Left ventricle myocardium superior (tissue), 1 donor: ENCODE data around the gene SCGB1D1. TPM values are rescaled to one million over a fixed set of nuclear protein-coding genes. Genes with fewer than 3 reads are reported as not detected.
"Not testable (repeated sequence)": the region's sequence is repeated elsewhere in the genome, so short reads cannot be mapped to it uniquely, and the experiment has no call there.

Experiments used
- ATAC-seq: fragments of 200-7000 bp; cut with Tn5 transposase; one replicate; pipeline ENCODE4 v1.9.1; 2020; ENCODE audit warnings: mild to moderate bottlenecking, moderate library complexity
- DNase-seq: peaks from one replicate; pipeline ENCODE4 v3.0.0-alpha.2; 2020
- intact Hi-C: fragments of 100-400 bp; cut with micrococcal nuclease; formaldehyde crosslinking; loops from one replicate; pipeline ENCODE4 v1.11.0; 2022
- total RNA-seq: library from RNA; stranded (reverse); fragmentation: NEBNext Ultra II Directional; extraction: Animal tissue kit (Norgen Biotek cat#: 25700); gene quantifications from one replicate; pipeline ENCODE4 v1.2.1, GENCODE V29; 2021
- donor health status: DM: no; HTN: yes; CAD: no; lungs with severe emphysema.

The SCGB1D1 gene
- total RNA-seq, 1 donor from 2014 or later = not detected

DNA sequence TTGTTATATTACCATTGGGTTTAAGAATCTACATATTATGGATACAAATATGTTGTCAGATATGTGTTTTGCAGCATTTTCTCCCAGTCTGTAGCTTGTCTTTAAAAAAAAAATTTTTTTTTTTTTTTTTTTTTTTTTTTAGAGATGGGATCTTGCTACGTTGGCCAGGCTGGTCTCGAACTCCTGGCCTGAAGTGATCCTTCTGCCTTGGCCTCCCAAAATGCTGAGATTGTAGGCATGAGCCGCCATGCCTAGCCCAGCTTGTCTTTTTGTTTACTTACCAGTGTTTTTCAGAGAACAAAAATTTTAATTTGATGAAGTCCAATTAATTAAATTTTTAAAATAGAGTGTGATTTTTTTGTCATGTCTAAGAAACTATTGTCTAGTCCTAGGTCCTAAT lies 36.4 kb upstream of the SCGB1D1 start:
- no peak for DNase-seq
- intact Hi-C loops = no loop called here
- ATAC-seq = no peak

DNA sequence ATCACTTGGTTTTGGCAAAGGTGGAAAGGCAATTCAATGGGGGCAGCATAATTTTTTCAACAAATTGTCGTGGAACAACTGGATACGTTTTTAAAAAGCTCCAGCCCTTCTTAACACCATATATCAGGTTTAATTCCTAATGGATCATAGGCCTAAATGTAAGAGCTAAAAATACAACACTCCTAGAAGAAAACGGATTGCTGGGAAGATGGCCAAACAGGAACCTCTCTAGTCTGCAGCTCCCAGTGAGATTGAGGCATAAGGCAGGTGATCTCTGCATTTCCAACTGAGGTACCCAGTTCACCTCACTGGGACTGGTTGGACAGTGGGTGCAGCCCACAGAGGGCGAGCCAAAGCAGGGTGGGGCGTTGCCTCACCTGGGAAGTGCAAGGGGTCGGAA lies 32.4 kb upstream of the SCGB1D1 start:
- no peak for DNase-seq
- peak; percentile 46 for ATAC-seq
- intact Hi-C loops = no loop called here

DNA sequence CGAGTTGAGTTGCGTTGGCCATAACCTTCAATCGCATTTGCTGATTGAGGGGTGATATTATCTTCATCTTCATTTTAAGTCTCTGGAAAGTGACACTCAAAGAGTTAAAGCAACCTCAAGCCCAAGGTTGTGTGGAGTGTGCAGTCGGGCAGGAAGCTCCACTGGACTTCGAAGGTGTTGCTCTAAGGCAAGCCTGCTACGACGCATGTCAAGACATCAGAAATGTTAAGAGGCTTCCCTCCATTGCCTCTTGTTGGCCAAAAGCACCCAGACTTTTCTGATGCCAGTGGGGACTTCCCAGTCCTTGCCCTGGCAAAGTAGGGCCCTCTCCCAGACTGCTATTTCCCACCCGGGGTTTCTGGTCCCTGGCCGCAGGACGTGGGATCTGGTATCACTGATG lies 23.6 kb upstream of the SCGB1D1 start:
- intact Hi-C loops = no loop called here
- ATAC-seq (no peak), DNase-seq (no peak)

DNA sequence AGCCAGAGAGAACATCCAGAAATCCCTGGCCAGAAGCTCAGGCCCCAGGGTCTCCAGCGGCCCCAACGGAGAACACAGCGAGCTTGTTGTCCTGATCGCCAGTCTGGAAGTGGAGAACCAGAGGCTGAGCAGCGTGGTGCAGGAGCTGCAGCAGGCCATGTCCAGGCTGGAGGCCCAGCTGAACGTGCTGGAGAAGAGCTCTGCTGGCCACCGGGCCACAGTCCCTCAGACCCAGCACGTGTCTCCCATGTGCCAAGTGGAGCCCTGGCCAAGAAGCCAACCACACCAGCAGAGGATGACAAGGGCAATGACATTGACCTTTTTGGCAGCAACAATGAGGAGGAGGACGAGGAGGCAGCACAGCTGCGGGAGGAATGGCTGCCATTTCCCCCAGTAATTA lies 20.6 kb upstream of the SCGB1D1 start:
- peak; percentile 75 for ATAC-seq
- intact Hi-C loops = no loop called here
- DNase-seq = peak; percentile 52

DNA sequence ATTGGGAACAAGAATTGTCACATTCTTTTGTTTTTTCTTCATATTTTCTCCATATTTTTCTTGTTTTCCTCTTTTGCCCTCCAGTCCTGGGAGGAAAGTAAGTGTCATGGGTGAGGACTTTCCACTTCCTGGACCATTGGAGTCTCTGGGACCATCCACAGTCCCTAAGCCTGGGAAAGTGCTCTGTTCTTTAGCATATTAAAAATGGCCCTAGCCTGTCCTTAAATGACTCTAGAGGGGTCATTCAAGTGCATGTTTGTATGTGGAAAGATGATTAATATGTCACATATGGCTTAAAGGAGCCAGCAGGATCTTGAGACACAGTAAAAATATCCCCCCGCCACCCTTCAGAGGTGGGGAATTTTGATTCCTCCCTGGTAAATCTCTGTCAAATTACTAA lies 20.1 kb upstream of the SCGB1D1 start:
- intact Hi-C loops = loop anchor here (5.0 kb wide), 1 partner anchor 142 kb away; no protein-coding TSS in a partner anchor

DNA sequence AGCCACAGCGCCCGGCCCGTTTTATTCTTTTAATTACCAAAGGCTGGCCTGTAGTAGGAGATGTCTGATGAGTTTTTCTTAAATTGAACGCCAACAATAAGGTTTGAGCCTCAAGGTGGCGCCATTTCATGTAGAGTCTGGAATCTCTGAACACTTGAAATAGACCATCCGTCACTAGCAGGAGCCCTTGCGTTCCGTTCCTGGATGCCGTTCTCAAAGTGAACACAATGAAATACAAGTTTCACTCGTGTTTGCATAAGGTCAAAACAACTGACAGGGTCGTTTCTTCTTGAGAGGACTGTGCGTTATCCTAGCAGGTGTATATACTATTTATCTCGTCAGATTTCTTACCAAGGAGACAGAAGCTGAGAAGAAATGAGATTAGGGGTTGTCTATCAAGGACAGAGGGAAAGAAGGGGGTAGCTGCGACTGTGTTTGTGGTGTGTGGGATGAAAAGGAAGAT lies 18.7 kb upstream of the SCGB1D1 start:
- intact Hi-C loops = loop anchor here (5.0 kb wide), 1 partner anchor 141 kb away; no protein-coding TSS in a partner anchor

More for the DNA sequence above, 20.1 kb upstream of the SCGB1D1 start:
- DNase-seq = no peak
- peak; percentile 70 for ATAC-seq

DNA sequence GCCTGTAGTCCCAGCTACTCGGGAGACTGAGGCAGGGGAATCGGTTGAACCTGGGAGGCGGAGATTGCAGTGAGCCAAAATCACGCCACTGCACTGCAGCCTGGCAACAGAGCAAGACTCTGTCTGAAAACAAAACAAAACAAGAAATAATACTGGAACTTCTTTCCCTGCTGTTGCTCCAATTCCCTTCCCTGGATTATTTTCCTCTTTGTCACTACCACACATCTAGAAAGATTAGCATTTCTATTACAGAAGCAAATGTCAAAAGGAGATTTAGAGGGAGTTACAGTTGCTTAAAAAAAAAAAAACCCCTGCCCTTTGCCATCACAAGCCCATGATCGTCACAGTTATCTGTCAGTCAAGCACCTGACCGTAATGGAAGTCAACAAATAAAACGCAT lies 17.7 kb upstream of the SCGB1D1 start:
- ATAC-seq (no peak), DNase-seq (no peak)
- intact Hi-C loops = loop anchor here (5.0 kb wide), 1 partner anchor 140 kb away; no protein-coding TSS in a partner anchor

More for the DNA sequence above, 18.7 kb upstream of the SCGB1D1 start:
- peak; percentile 68 for DNase-seq
- ATAC-seq = peak; percentile 78

DNA sequence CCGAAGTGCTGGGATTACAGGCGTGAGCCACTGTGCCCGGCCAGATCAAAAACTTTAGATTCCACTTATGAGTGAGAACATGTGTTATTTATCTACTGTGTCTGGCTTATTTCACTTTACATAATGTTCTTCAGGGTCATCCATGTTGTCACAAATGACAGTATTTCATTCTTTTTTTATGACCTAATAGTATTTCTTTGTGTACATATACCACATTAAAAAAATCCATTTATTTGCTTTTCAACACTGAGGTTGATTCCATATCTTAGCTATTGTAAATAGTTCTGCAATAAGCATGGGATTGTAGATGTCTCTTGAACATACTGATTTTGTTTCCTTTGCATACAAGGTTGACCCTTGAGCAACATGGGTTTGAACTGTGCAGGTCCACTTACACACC lies 13.2 kb upstream of the SCGB1D1 start:
- DNase-seq (no peak), ATAC-seq (no peak)
- intact Hi-C loops = no loop called here

DNA sequence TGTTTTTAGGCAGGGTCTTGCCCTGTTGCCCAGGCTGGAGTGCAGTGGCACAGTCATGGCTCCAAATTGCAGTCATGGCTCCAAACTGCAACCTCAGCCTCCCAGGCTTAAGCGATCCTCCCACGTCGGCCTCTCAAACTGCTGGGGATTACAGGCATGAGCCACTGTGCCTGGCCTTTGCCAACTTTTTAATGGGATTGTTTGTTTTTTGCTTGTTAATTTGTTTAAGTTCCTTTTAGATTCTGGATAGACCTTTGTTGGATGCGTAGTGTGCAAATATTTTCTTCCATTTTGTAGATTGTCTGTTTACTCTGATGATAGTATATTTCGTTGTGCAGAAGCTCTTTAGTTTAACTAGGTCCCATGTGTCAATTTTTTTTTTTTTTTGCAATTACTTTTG lies 10.0 kb upstream of the SCGB1D1 start:
- no peak for ATAC-seq
- intact Hi-C loops = no loop called here
- no peak for DNase-seq

DNA sequence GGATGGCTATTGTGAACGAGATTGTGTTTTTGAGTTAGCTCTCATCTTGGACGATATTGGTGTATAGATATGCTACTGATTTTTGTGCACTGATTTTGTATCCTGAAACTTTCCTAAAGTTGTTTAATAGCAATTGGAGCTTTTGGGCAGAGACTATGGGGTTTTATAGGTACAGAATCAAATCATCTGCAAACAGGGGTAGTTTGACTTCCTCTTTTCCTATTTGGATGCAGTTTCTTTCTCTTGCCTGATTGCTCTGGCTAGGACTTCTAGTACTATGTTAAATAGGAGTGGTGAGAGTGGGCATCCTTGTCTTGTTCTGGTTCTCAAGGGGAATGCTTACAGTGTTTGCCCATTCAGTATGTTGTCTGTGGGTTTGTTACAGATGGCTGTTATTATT lies 8.9 kb upstream of the SCGB1D1 start:
- ATAC-seq = no peak
- DNase-seq = no peak
- intact Hi-C loops = no loop called here

DNA sequence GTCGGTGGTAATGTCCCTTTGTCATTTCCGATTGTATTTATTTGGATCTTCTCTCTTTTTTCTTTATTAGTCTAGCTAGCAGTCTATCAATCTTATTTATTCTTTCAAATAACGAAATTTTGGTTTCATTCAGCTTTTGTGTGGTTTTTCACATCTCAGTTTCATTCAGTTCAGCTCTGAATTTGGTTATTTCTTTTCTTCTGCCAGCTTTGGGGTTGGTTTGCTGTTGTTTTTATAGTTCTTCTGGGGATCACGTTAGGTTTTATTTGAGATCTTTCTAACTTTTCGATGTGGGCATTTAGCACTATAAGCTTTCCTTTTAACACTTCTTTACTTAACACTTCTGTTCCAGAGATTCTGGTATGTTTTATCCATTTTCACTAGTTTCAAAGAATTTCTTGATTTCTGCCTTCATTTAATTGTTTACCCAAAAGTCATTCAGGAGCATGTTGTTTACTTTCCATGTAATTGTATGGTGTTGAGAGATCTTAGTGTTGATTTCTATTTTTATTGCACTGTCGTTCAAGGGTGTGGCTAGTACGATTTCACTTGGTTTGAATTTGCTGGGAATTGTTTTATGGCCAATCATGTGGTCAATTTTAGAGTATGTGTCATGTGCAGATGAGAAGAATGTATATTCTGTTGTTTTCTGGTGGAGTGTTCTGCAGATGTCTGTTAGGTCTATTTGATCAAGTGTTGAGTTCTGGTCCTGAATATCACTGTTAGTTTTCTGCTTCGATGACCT lies 7.7 kb upstream of the SCGB1D1 start:
- ATAC-seq (no peak), DNase-seq (no peak)
- intact Hi-C loops = no loop called here

DNA sequence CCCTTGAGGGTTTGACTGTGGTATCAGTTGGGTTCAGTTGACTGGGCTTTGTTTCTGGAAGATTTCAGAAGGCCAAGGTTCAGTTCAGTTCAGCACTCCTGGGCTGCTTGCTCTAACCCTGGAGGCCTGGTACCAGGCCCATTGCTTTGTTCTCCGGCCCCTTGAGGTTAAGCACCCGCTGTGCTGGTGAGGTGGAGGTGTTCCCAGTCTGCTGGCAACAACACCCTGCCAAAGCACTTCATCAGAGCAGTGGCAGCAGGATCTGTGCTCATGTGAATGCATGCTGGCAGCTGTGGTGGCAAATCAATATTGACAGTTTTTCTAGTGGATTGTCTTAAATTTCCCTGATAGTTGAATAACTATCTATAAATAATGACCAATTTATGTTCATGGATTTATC lies 3.8 kb upstream of the SCGB1D1 start:
- peak; percentile 56 for DNase-seq
- intact Hi-C loops = no loop called here
- peak; percentile 96 for ATAC-seq

DNA sequence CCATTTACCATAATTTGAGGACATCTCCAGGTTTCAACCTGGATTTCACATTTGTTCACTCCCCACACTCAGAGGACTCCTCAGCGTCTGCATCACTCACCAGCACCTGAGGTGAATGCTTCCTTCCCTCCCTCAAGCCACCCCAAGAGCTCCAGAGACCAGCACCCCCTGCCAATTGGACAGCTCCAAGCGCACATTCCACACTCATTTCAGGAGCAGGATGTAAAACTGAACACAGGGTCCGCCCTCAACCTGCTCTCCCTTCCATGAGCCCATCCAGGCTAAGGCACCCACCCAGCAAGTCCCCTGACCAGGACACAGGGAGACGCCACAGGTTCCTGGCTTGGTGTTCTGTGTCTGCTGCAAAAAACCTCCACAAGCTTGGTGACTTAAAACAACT lies 3.9 kb downstream of the SCGB1D1 start:
- intact Hi-C loops = no loop called here
- no peak for ATAC-seq
- DNase-seq = no peak

DNA sequence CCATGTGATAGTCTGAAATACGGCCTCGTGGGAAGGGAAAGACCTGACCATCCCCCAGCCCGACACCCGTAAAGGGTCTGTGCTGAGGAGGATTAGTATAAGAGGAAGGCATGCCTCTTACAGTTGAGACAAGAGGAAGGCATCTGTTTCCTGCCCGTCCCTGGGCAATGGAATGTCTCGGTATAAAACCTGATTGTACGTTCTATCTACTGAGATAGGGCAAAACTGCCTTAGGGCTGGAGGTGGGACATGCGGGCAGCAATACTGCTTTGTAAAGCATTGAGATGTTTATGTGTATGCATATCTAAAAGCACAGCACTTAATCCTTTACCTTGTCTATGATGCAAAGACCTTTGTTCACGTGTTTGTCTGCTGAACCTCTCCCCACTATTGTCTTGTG lies 5.0 kb downstream of the SCGB1D1 start:
- intact Hi-C loops, ATAC-seq, DNase-seq: not testable (repeated sequence)

DNA sequence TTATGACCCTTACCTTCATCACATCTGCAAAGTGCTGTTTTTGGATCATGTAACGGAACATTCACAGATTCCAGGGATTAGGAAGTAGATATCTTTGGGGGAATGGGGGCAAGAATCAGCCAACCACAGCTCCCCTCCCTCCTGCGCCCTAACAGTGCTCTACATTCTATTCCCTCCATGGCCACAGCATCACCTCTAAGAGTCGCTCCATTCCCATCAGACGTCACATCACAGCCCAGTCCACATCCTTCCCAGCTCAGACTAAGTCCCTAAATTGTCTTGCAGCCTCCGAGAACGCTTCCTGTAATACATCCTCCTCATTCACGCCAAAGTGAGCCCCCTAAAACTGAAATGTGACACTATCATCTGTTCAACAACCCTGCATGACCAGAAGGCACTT lies 5.9 kb downstream of the SCGB1D1 start:
- intact Hi-C loops = no loop called here
- ATAC-seq = no peak

DNA sequence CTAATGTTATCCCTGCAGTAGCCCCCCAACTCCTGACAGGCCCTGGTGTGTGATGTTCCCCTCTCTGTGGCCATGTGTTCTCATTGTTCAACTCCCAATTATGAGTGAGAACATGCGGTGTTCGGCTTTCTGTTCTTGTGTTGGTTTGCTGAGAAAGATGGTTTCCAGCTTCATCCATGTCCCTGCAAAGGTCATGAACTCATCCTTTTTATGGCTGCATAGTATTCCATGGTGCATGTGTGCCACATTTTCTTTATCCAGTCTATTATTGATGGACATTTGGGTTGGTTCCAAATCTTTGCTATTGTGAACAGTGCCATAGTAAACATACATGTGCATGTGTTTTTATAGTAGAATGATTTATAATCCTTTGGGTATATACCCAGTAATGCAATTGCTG lies 7.4 kb downstream of the SCGB1D1 start:
- intact Hi-C loops, ATAC-seq: not testable (repeated sequence)

More for the DNA sequence above, 5.9 kb downstream of the SCGB1D1 start:
- no peak for DNase-seq

DNA sequence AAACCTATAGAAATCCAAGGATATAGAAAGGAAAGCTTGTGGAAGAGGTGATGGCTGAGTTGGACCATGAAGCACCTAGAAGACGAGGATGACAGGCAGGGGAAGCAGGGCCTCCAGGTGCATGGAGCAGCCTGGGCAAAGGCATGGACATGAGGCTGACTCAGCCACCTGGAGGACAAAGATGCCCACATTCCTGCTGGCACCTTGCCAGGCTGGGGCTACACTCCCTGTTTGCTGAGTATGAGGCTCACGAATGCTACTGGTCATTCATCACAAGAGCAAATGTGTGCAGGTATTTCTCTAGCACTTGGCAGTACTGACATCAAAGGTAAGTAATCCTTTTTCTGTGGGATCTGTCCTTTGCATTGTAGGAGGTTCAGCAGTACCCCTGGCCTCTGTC lies 11.4 kb downstream of the SCGB1D1 start:
- intact Hi-C loops = no loop called here
- no peak for ATAC-seq
- no peak for DNase-seq

More for the DNA sequence above, 7.4 kb downstream of the SCGB1D1 start:
- DNase-seq = not testable (repeated sequence)

DNA sequence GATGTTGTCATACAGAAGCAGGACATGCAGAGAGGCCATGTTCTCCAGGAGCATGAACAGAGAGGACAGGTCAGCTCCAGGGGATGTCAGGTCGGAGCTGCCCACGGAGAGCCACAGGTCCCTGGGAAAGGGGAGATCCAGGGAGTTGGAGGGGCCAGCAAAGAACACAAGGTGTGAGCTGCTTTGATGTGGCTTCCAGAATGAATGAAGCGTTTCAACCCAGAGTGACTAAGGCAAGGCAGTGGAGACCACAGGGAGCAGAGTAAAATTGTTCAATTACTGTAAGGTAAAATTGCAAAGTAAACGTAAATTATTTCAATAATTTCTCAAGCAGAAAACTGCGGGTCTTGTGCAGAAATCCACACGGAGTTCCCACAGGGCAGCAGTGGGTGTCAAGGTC lies 12.9 kb downstream of the SCGB1D1 start:
- intact Hi-C loops = no loop called here
- DNase-seq (no peak), ATAC-seq (no peak)

DNA sequence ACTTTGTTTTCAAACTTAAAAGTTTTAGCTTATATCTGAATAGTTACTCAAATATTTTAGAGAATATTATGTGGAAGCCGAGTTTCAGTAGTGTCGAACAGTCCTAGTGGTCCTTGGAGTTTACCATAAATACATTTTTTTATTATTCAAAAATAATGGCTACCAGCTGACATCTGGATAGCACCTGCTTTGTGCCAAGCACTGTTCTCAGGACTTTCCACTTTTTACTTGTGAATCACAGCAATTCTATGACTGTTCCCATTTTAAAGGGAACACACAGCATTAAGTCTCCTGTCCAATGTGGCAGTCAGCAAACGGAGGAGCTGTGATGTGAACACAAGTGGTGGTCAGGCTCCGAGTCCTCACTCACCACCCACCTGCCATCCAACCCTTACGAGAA lies 14.4 kb downstream of the SCGB1D1 start:
- ATAC-seq (no peak), DNase-seq (no peak)
- intact Hi-C loops = no loop called here

DNA sequence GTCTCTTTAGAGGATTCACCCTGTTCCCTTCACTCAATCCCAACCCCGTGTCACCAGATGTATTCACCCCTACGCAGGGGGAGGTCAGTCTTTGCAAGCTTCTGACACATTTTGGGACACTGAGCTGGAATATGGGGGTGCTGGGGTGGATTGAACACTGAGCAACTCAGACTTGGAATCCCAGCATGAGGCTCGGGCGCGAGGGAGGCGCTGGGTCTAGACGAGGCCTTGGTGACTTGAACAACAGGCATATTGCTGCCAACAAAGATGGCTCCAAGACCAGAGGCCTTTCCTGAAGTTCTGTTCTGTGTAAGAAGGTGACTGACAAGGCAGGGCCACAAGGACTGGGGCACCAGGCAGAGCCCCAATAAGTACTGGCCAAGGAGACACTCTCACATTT lies 15.4 kb downstream of the SCGB1D1 start:
- ATAC-seq = no peak
- intact Hi-C loops = no loop called here
- DNase-seq = no peak
